ENCODE data around the gene CPNE5.

- no peak for TF ChIP-seq MAX (IDR thresholded peaks at IDR 0.05)
- TF ChIP-seq RAD21 (IDR thresholded peaks at IDR 0.05; ENCODE audit: low read depth) = no peak
- TF ChIP-seq NFIC (IDR thresholded peaks at IDR 0.05) = no peak
- TF ChIP-seq CREB1 (IDR thresholded peaks at IDR 0.05; ENCODE audit: low read depth) = no peak
- TF ChIP-seq REST (IDR thresholded peaks at IDR 0.05; ENCODE audit: low read depth) = no peak
Observed at GRCh38 chr6:36774331-36774730, 64.9 kb downstream of the CPNE5 start.
